ENCODE results near the gene CRYGN. TPM values are rescaled to one million over a fixed set of nuclear protein-coding genes. Genes with fewer than 3 reads are reported as not detected.

Gene CRYGN
- polyA plus RNA-seq, 1 donor (not counting 4 experiments of a cell fraction or from before 2014, with no cell fraction given), result not detected

DNA sequence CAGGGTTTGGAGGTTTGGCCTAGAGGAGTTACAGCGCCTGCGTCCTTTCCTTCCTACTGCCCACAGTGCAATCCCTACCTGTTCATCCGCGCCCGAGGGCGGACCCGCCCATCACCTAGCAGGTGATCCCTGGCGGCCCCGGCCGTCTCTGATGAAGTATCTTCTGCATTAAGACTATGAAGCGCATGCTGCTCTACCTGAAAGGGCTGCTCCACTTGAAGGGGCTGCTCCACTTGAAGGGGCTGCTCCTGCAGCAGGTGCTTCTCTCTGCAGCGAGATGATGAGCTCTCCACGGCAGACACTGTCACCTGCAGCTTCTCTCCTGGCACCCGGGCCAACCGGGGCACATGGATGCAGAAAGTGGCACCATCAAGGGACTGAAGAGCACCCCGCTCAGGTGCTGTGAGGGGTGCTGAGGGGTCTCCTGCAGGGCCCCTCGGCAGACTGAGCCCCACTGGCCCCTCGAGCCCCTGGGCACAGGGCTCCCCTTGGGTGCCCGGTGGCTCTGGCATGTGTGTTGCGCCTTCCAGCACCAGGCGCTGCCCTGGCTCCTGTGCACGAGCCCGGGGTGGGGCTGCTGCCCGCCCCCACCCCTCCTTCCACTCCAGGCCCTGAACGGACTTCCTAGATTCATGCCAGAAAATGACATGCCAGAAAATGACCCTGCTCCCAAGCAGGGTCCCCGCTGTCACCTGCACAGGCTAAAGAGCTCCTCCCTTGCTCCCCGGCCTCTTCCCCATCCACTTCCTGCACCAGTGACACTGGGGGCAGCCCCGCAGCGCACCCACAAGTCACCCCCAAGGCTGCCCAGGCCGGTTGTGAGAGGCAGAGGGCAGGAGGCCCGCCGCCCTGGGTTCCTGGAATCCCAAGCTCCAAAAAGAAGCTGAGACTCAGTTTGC, 59.5 kb downstream of the CRYGN start:
- peaks cover 3 to 14% of the 10 kb centered on the region in 2 experiments for H3K36me3 ChIP-seq (ENCODE audit: control insufficient read depth in 2 of 2, extremely low read depth in 1 of 2, insufficient read depth in 2 of 2, low read length in 2 of 2)
- dilution Hi-C loops (cut with MboI; ENCODE audit: extremely low pct_ligation_motif_present, low sequenced_read_pairs), result no loop called here
- no peak overlapping the region for H3K27ac ChIP-seq (ENCODE audit: control insufficient read depth, insufficient read depth, low read length)
- FAIRE-seq (no peak), DNase-seq (ENCODE audit: low read depth, low spot score) (no peak)
- H3K27me3 ChIP-seq (ENCODE audit: control insufficient read depth, extremely low read depth, insufficient read depth, low read length), result peaks cover 38% of the 10 kb centered on the region
- H3K79me2 ChIP-seq (ENCODE audit: control insufficient read depth, insufficient read depth, low read length), result no peaks in the 10 kb centered on the region
- no peak overlapping the region for H3K4me3 ChIP-seq (ENCODE audit: control insufficient read depth in 2 of 3, extremely low read depth in 1 of 3, insufficient read depth in 2 of 3, low read depth in 1 of 3, low read length in 3 of 3)
- no peaks in the 10 kb centered on the region for H3K9me3 ChIP-seq (ENCODE audit: control insufficient read depth, low read depth, low read length)
- peaks cover 2% of the 10 kb centered on the region for H3K4me1 ChIP-seq (ENCODE audit: control insufficient read depth, extremely low read depth, insufficient read depth, low read length)
- no peaks in the 10 kb centered on the region for H4K20me1 ChIP-seq (ENCODE audit: control insufficient read depth, extremely low read depth, insufficient read depth, low read length)
- H3K9ac ChIP-seq (ENCODE audit: control insufficient read depth, extremely low read depth, insufficient read depth, low read length), result no peak overlapping the region
- no peaks in the 10 kb centered on the region for H3K9me1 ChIP-seq (ENCODE audit: control insufficient read depth, extremely low read depth, insufficient read depth, low read length)
- H2AFZ ChIP-seq (ENCODE audit: control insufficient read depth, low read length), result no peak overlapping the region
- no peak overlapping the region for H3K4me2 ChIP-seq (ENCODE audit: control insufficient read depth, extremely low read depth, insufficient read depth, low read depth, low read length)
- TF ChIP-seq CTCF (optimal IDR thresholded peaks at IDR 0.05 in 1 of 3, IDR thresholded peaks at IDR 0.05 in 1 of 3, conservative IDR thresholded peaks at IDR 0.05 in 1 of 3; ENCODE audit: extremely low read depth in 1 of 3, insufficient read depth in 2 of 3, low read length in 3 of 3), result no peak
- TF ChIP-seq EZH2 (IDR thresholded peaks at IDR 0.05; ENCODE audit: low read length), result no peak

GRCh38 chr7:151379534-151380198, 60.3 kb downstream of the CRYGN start:
- Histone ChIP-seq H3K79me2 (ENCODE audit: control insufficient read depth, insufficient read depth, low read length) (no peaks in the 10 kb centered on the region), H3K9me3 (ENCODE audit: control insufficient read depth, low read depth, low read length) (no peaks in the 10 kb centered on the region), H3K36me3 (ENCODE audit: control insufficient read depth in 2 of 2, extremely low read depth in 1 of 2, insufficient read depth in 2 of 2, low read length in 2 of 2) (peaks cover 3 to 14% of the 10 kb centered on the region in 2 experiments), H3K9me1 (ENCODE audit: control insufficient read depth, extremely low read depth, insufficient read depth, low read length) (no peaks in the 10 kb centered on the region), H3K4me1 (ENCODE audit: control insufficient read depth, extremely low read depth, insufficient read depth, low read length) (peaks cover 2% of the 10 kb centered on the region), H3K27ac (ENCODE audit: control insufficient read depth, insufficient read depth, low read length) (no peak overlapping the region), H4K20me1 (ENCODE audit: control insufficient read depth, extremely low read depth, insufficient read depth, low read length) (no peaks in the 10 kb centered on the region), H3K4me2 (ENCODE audit: control insufficient read depth, extremely low read depth, insufficient read depth, low read depth, low read length) (no peak overlapping the region), H3K27me3 (ENCODE audit: control insufficient read depth, extremely low read depth, insufficient read depth, low read length) (peaks cover 33% of the 10 kb centered on the region), H3K4me3 (ENCODE audit: control insufficient read depth in 2 of 3, extremely low read depth in 1 of 3, insufficient read depth in 2 of 3, low read depth in 1 of 3, low read length in 3 of 3) (no peak overlapping the region), H3K9ac (ENCODE audit: control insufficient read depth, extremely low read depth, insufficient read depth, low read length) (no peak overlapping the region), H2AFZ (ENCODE audit: control insufficient read depth, low read length) (no peak overlapping the region)
- TF ChIP-seq CTCF (optimal IDR thresholded peaks at IDR 0.05 in 1 of 3, IDR thresholded peaks at IDR 0.05 in 1 of 3, conservative IDR thresholded peaks at IDR 0.05 in 1 of 3; ENCODE audit: extremely low read depth in 1 of 3, insufficient read depth in 2 of 3, low read length in 3 of 3) (no peak), EZH2 (IDR thresholded peaks at IDR 0.05; ENCODE audit: low read length) (no peak)
- no peak for DNase-seq (ENCODE audit: low read depth, low spot score)
- FAIRE-seq, result no peak
- dilution Hi-C loops (cut with MboI; ENCODE audit: extremely low pct_ligation_motif_present, low sequenced_read_pairs), result no loop called here

Measured in keratinocyte (primary cell).